Activated CD8-positive, alpha-beta memory T cell treated with anti-CD3 and anti-CD28 coated beads for 48 hours (primary cell): ENCODE results near the gene NES.

Experiments used
- DNase-seq, 3 experiments: peaks; one replicate each; pipeline ENCODE4 v3.0.0-alpha.2; 2020; ENCODE audit warnings: low read depth in 2 of 3, low spot score in 2 of 3

The NES gene

GRCh38 chr1:156676820-156677615 is at the start of gene NES:
Gene NES, minus strand, starts transcription at chr1:156677407. Its CDS starts 143 bp downstream, at chr1:156677264.
- no peak for DNase-seq

- no peak for DNase-seq
Observed at GRCh38 chr1:156726549-156727226, 49.5 kb upstream of the NES start.

GRCh38 chr1:156725683-156726280 is 48.6 kb upstream of the NES start:
- DNase-seq: peak in 2 of 3 experiments; percentile 59 to 63

GRCh38 chr1:156721535-156721934 is 44.3 kb upstream of the NES start:
- DNase-seq: no peak

GRCh38 chr1:156721131-156721530 is 43.9 kb upstream of the NES start:
- DNase-seq: no peak

- DNase-seq: no peak
Observed at GRCh38 chr1:156717351-156717750, 40.1 kb upstream of the NES start.

GRCh38 chr1:156714830-156715229 is 37.6 kb upstream of the NES start:
- no peak for DNase-seq

- DNase-seq: no peak
Observed at GRCh38 chr1:156712626-156713025, 35.4 kb upstream of the NES start.

- DNase-seq: no peak
Observed at GRCh38 chr1:156711011-156711817, 34.0 kb upstream of the NES start.

GRCh38 chr1:156709757-156710489 is 32.7 kb upstream of the NES start:
- DNase-seq: no peak

GRCh38 chr1:156709031-156709430 is 31.8 kb upstream of the NES start:
- DNase-seq: no peak

GRCh38 chr1:156708218-156708661 is 31.0 kb upstream of the NES start:
- no peak for DNase-seq

- no peak for DNase-seq
Observed at GRCh38 chr1:156707417-156708217, 30.4 kb upstream of the NES start.

GRCh38 chr1:156706657-156707416 is 29.6 kb upstream of the NES start:
- DNase-seq: no peak

- peak; percentile 44 to 75 (median 73) for DNase-seq
Observed at GRCh38 chr1:156705918-156706656, 28.9 kb upstream of the NES start.

- DNase-seq: no peak
Observed at GRCh38 chr1:156705321-156705917, 28.2 kb upstream of the NES start, which contains the start of gene CRABP2. Gene CRABP2, minus strand, starts transcription at chr1:156705583. Its CDS starts 137 bp downstream, at chr1:156705446.

GRCh38 chr1:156704930-156705320 is 27.7 kb upstream of the NES start:
- DNase-seq: no peak
